Gastrocnemius medialis (tissue), 4 donors: ENCODE data around the gene ADSS1. TPM values are rescaled to one million over a fixed set of nuclear protein-coding genes. Genes with fewer than 3 reads are reported as not detected.

Experiments used
- ATAC-seq, 2 donors: fragments of 150-250 bp; one replicate each; pipeline ENCODE4 v1.9.1; 2016
- DNase-seq, 2 donors: peaks; one replicate each; pipeline ENCODE4 v3.0.0-alpha.2; 2019
- H3K27ac ChIP-seq, 4 donors: fragments of 200-600 bp; sonication (generic); 1 replicate in 1 of 4; 2 replicates in 3 of 4; pipeline ENCODE4 v1.5.1; 2016 to 2018; ENCODE audit warnings: mild to moderate bottlenecking in 2 of 4, moderate library complexity in 1 of 4
- H3K27me3 ChIP-seq, 3 donors: fragments of 200-600 bp; sonication (generic) in 2 of 3; 1 replicate in 1 of 3; 2 replicates in 2 of 3; pipeline versions ENCODE4 v1.5.1 to v1.6.0; 2016 to 2019; ENCODE audit warnings: mild to moderate bottlenecking in 1 of 3, moderate library complexity in 1 of 3
- H3K36me3 ChIP-seq, 2 donors: fragments of 200-600 bp; sonication (generic) in 1 of 2; one replicate each; pipeline ENCODE4 v1.5.1; 2017 to 2018
- H3K4me1 ChIP-seq, 2 donors: fragments of 200-600 bp; sonication (generic) in 1 of 2; one replicate each; pipeline ENCODE4 v1.5.1; 2016 to 2017; ENCODE audit warnings: mild to moderate bottlenecking in 2 of 2
- H3K4me3 ChIP-seq, 4 donors: fragments of 200-600 bp; sonication (generic) in 3 of 4; 1 replicate in 1 of 4; 2 replicates in 3 of 4; pipeline ENCODE4 v1.5.1; 2016 to 2019; ENCODE audit warnings: mild to moderate bottlenecking in 2 of 4
- H3K9me3 ChIP-seq, 3 donors: fragments of 200-600 bp; sonication (generic) in 2 of 3; 1 replicate in 1 of 3; 2 replicates in 2 of 3; pipeline ENCODE4 v1.5.1; 2016 to 2019
- CTCF ChIP-seq, 5 experiments: fragments of 450-650 bp in 3 of 5; fragments of 200-600 bp in 2 of 5; sonication (generic) in 2 of 5; IDR thresholded peaks in 4 of 5; conservative IDR thresholded peaks in 1 of 5; 1 replicate in 4 of 5; 2 replicates in 1 of 5; pipeline ENCODE4 v1.5.1; 2016 to 2019; ENCODE audit warnings: antibody characterized with exemption in 5 of 5, mild to moderate bottlenecking in 3 of 5, moderate library complexity in 3 of 5
- POLR2A ChIP-seq, 2 donors: fragments of 450-650 bp; IDR thresholded peaks; one replicate each; pipeline ENCODE4 v1.6.1; 2017; ENCODE audit warnings: antibody characterized with exemption in 2 of 2, mild to moderate bottlenecking in 2 of 2, moderate library complexity in 2 of 2
- in situ Hi-C, 4 donors: fragments of 200-750 bp; cut with MboI; loops; one replicate each; pipeline versions ENCODE4 v1.15.0 to v1.8.0; 2017; ENCODE audit warnings: low sequenced_read_pairs in 4 of 4
- intact Hi-C: fragments of 100-400 bp; cut with DNase I; formaldehyde crosslinking; loops from one replicate; pipeline ENCODE4 v1.15.1; 2023; ENCODE audit warnings: low total_unique reads
- total RNA-seq, 4 donors: library from RNA; depleted of rRNA; stranded (reverse); fragments of >200 nt; gene quantifications; one replicate each; pipeline versions ENCODE4 v1.1.0 to v1.2.3, GENCODE V29; 2016

Gene ADSS1
- total RNA-seq, 4 donors from 2014 or later: 165 to 577 (median 232) TPM

GRCh38 chr14:104754213-104754851 lies 30.3 kb downstream of the ADSS1 start:
- Histone ChIP-seq H3K4me1 (peaks cover 32 to 37% of the 10 kb centered on the region in 2 donors), H3K27me3 (no peaks in the 10 kb centered on the region), H3K27ac (peak overlapping the region; percentile 90 to 99 (median 94)), H3K36me3 (peaks cover 0 to 40% of the 10 kb centered on the region in 2 donors), H3K4me3 (peak overlapping the region; percentile 84 to 98 (median 92)), H3K9me3 (no peaks in the 10 kb centered on the region)
- in situ Hi-C loops: no loop called here
- no peak for DNase-seq
- TF ChIP-seq CTCF (IDR thresholded peaks at IDR 0.05 in 4 of 5, conservative IDR thresholded peaks at IDR 0.05 in 1 of 5) (no peak), POLR2A (IDR thresholded peaks at IDR 0.05) (no peak)
- intact Hi-C loops: no loop called here
- ATAC-seq: no peak

GRCh38 chr14:104755621-104756020 lies 31.6 kb downstream of the ADSS1 start:
- ATAC-seq: no peak
- DNase-seq: no peak
- no peaks in the 10 kb centered on the region for H3K9me3 ChIP-seq

GRCh38 chr14:104756477-104757237 lies 32.6 kb downstream of the ADSS1 start:
- no peak overlapping the region for H3K4me3 ChIP-seq
- intact Hi-C loops: no loop called here
- H3K27ac ChIP-seq: peak overlapping the region in 1 of 4 donors; percentile 16
- H3K4me1 ChIP-seq: peaks cover 32 to 43% of the 10 kb centered on the region in 2 donors
- H3K27me3 ChIP-seq: no peaks in the 10 kb centered on the region
- no peak for TF ChIP-seq CTCF (IDR thresholded peaks at IDR 0.05 in 4 of 5, conservative IDR thresholded peaks at IDR 0.05 in 1 of 5)
- TF ChIP-seq POLR2A (IDR thresholded peaks at IDR 0.05): no peak
- ATAC-seq (no peak), DNase-seq (no peak)
- H3K36me3 ChIP-seq: peaks cover 0 to 48% of the 10 kb centered on the region in 2 donors
- H3K9me3 ChIP-seq: no peaks in the 10 kb centered on the region
- in situ Hi-C loops: no loop called here

More at GRCh38 chr14:104755621-104756020, 31.6 kb downstream of the ADSS1 start:
- H3K27me3 ChIP-seq: no peaks in the 10 kb centered on the region
- H3K36me3 ChIP-seq: peaks cover 0 to 48% of the 10 kb centered on the region in 2 donors
- peaks cover 27 to 33% of the 10 kb centered on the region in 2 donors for H3K4me1 ChIP-seq
- TF ChIP-seq POLR2A (IDR thresholded peaks at IDR 0.05): no peak
- TF ChIP-seq CTCF (IDR thresholded peaks at IDR 0.05 in 4 of 5, conservative IDR thresholded peaks at IDR 0.05 in 1 of 5): no peak
- H3K27ac ChIP-seq: peak overlapping the region in 2 of 4 donors; percentile 94
- no peak overlapping the region for H3K4me3 ChIP-seq
- intact Hi-C loops: no loop called here
- in situ Hi-C loops: no loop called here

GRCh38 chr14:104757238-104757585 lies 33.2 kb downstream of the ADSS1 start:
- H3K36me3 ChIP-seq: peaks cover 0 to 48% of the 10 kb centered on the region in 2 donors

DNA sequence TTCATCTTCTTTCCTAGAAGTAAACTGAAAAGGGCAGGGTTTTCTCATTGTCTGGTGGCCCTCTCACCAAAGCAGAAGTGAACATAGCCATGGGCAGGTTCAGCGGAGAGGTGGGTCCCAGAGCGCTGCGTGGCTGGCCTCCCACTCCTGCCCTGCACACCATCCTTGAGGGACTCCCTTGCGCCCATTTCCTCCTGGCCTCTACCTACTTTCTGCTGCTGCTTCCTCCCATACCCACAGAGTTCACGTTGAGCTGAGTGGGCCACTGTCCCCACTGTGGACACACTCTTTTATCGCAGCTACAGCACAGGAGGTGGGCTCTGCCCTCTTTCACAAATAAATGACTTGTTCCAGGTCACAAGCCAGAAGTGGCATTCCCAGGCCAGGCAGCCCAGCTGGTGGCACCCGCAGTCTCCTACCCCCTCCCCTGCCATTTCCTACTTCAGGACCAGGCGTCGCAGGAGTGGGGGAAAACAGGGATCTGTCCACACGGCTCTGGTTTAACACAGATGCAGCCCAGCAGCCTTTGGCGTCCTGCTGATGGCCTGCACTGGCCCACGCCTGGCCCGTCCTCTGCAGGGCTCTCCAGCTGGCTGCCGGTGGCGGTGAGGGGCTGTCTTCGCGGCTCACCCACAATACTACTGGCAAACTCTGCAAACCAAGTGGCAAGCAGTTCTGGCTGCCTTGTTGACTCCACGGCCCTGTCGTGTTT lies 33.8 kb downstream of the ADSS1 start:
- ATAC-seq (no peak), DNase-seq (no peak)
- in situ Hi-C loops: no loop called here
- no peak for TF ChIP-seq CTCF (IDR thresholded peaks at IDR 0.05 in 4 of 5, conservative IDR thresholded peaks at IDR 0.05 in 1 of 5)
- TF ChIP-seq POLR2A (IDR thresholded peaks at IDR 0.05): no peak
- H3K4me1 ChIP-seq: peaks cover 32 to 50% of the 10 kb centered on the region in 2 donors
- no peaks in the 10 kb centered on the region for H3K9me3 ChIP-seq
- peak overlapping the region in 1 of 4 donors; percentile 10 for H3K27ac ChIP-seq
- intact Hi-C loops: no loop called here
- peaks cover 0 to 48% of the 10 kb centered on the region in 2 donors for H3K36me3 ChIP-seq
- no peak overlapping the region for H3K4me3 ChIP-seq
- H3K27me3 ChIP-seq: no peaks in the 10 kb centered on the region

More at GRCh38 chr14:104757238-104757585, 33.2 kb downstream of the ADSS1 start:
- no peaks in the 10 kb centered on the region for H3K9me3 ChIP-seq
- peaks cover 33 to 49% of the 10 kb centered on the region in 2 donors for H3K4me1 ChIP-seq
- H3K4me3 ChIP-seq: no peak overlapping the region
- no peak for TF ChIP-seq POLR2A (IDR thresholded peaks at IDR 0.05)
- peak overlapping the region in 1 of 4 donors; percentile 16 for H3K27ac ChIP-seq
- in situ Hi-C loops (no loop called here), intact Hi-C loops (no loop called here)
- no peaks in the 10 kb centered on the region for H3K27me3 ChIP-seq
- DNase-seq: no peak
- no peak for ATAC-seq
